HG02981 (cell line): Measurements from ENCODE around the gene IGF2R.

Source experiments
- ATAC-seq: cut with Tn5 transposase; IDR thresholded peaks from one replicate; pipeline ENCODE4 v1.9.1; 2021; ENCODE audit warnings: mild to moderate bottlenecking, moderate library complexity; ENCODE audit not compliant: unreplicated experiment

The IGF2R gene

GRCh38 chr6:160022793-160023192 lies 53.9 kb downstream of the IGF2R start:
- ATAC-seq, result no peak

GRCh38 chr6:160024152-160024551 lies 55.3 kb downstream of the IGF2R start:
- ATAC-seq, result no peak

GRCh38 chr6:160027076-160027475 lies 58.2 kb downstream of the IGF2R start:
- no peak for ATAC-seq

DNA sequence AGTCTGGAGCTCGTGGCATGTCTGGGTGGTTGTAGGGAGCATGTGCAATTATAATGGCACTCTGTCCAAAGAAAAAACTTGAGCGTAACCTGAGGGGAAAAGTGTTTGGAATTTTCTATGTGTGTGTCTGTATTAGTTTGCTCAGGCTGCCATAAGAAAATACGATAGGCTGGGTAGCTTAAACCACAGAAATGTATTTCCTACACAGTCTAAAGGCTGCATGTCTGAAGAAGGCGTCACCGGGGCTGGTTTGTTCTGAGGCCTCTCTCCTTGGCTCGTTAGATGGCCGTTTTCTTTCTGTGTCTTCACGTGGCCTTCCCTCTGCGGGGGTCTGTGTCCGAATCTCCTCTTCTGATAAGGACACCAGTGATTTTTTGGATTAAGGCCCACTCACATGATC lies 59.0 kb downstream of the IGF2R start:
- ATAC-seq, result no peak

GRCh38 chr6:160028487-160029275 lies 59.8 kb downstream of the IGF2R start:
- ATAC-seq, result peak; percentile 93

DNA sequence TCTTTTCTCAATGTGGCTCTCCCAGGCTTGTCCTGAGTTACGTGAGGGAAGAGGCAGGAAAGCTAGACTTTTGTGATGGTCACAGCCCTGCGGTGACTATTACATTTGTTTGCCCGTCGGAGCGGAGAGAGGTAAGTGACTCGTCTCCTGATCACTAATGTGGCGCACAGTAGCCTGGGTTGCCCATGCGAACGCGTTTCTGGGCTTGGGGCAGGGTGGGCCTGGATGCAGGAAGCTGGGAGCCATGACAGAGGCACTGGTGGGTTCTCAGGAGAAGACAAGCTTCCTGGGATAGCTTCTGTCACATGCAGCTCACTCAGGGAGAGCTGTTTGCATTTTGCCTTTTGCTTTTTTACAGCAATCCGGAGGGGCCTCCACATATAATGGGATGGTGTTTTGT lies 60.6 kb downstream of the IGF2R start:
- ATAC-seq, result no peak

DNA sequence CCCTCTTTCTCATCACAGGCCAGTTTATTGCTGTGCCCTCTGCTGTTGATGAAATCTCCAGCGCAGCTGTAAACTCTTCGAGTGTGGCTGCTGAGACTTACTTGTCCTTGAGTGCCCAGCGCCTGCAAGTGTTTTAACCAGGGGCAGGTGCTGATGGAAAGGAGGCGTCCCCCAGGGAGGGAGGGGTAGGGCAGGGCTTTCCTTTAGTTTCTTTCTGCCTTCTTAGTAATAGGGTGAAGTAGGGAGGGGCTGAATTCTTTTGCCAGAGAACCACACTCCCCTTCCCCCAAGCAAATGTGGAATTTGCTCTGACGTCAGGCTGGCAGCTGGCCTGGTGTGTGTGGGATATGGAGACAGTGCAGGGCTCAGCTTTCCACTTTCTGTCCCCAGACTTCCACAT lies 61.2 kb downstream of the IGF2R start:
- no peak for ATAC-seq

DNA sequence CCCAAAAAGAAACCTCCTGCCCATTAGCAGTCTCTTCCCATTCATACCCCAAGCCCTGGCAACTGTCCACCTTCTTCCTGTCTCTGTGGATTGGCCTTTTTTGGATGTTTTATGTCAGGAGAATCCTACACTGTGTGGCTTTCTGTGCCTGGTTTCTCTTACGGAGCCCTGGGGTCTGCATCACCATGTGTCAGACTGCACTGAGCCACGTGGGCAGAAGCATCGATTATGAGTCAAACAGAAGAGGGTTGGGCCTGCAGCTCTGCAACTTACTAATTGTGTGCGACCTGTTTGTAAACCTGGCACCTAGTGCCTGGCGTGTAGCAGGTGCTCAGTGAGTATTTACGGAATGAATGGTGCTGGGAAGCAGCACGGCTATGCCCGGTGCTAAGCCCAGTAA lies 62.6 kb downstream of the IGF2R start:
- no peak for ATAC-seq

- no peak for ATAC-seq
These were observed 63.0 kb downstream of the IGF2R start for GRCh38 chr6:160031871-160032270.

DNA sequence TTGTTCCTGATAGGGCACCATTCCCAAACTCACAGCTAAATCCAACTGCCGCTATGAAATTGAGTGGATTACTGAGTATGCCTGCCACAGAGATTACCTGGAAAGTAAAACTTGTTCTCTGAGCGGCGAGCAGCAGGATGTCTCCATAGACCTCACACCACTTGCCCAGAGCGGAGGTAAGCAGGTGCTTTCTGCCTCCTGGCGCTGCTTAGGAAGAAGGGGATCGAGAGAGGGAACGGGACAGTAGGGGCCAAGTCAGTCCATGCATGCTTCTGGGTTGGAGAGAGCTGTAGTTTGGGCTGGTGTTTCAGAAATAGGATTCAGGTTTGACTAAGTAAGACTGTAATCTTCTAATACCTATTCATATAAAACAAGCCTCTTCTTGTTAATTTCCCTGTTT lies 63.7 kb downstream of the IGF2R start:
- ATAC-seq, result no peak

DNA sequence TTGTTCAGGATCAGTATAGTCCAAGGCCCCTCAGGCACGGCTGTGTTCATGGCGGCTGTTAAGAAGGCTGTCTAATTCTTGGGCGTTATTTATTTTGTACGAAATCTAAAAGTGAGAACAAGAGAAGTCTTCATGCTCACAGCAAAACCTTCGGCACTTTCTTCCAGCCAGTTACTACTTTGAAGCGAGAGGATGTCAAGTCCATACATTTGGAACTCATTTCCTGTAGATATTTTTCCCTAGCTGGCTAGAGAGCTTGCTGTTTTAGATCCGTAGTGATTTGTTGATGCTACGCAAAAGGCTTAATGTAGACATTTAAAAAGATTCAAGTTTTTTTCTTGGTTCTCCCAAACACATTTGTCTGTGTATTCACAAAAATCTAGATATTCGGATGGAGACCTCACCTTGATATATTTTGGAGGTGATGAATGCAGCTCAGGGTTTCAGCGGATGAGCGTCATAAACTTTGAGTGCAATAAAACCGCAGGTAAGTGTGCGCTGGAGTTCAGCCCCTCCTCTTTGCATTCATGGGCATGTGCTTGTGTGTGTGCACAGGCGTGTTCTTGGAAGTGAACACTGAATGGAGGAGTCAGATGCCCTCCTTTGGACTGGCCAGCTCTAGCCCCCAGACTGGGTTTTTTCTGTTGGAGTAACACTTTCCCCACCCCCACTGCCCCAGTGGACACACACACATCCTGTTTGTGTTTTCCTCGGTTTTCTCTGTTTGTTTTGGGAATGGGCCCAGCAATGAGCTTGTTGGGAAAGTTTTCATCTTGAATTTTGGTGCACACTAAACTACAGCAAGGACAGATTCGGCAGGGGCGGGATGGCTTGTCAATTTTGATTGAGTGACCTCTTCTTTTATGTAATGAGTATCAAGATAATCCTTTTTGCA lies 65.4 kb downstream of the IGF2R start:
- ATAC-seq, result no peak

DNA sequence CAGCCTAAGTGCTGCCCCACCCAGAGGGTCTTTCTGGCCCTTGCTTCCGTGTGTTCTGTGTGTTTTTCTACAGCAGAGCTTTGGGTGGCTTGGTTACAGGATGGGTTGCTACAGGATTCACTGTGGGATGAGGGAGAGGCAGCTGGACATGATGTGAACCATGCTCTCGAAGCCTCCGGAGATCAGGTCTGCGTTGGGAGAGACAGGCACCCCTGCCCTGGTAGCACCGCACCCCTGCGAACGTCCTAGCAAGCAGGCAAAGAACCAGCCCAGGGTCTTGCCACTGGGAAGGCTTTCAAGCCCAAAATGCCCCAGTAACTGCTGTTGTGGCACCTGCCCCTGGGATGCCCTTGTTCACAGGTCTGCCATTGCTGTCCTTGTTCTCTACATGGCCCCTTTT lies 66.4 kb downstream of the IGF2R start:
- ATAC-seq, result no peak

DNA sequence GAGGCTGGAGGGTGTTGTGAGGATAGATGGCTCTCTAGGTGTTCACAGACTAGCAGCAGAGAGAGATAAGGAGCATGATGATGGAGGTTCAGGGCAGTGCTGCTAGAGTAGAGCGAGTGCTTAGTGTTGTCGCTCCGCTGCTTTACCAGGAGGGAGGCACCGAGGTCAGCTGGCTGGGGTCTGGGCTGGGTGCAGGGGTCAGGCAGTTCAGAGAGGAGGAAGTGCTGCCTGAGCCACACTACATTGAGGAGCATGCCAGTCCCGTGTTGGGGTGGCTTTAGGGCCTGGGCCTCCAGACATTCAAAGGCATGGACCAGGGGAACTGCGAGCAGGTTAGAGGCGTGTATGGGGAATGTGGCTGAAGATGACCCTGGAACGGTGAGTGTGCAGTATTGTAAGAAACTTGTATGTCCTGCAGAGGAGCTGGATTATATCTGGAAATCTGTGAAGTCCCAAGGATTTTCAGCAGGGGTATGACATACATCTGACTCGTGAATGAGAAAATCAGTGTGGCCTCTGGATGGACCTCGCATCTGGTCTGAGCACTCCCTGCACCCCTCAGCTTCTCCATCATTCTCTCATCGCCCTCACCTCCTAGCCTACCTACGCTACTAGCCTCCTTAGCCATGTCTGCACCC lies 66.9 kb downstream of the IGF2R start:
- ATAC-seq, result no peak

DNA sequence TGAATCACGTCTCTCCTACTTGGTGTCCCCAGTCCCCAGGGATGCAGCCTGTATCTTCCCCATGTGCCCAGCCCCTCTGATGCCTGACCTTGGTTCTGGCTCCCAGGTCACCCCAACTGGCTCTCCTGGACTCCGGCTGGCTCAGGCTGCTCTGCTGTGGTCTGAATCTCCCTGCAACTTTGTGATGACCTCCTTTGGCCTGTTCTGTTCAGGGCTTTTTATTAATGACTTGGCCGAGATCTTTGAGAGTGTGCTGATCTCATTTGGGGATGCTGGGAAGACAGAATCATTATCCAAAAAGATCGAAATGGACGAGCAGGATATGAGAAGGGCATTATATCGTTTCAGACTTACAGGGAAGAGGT lies 67.4 kb downstream of the IGF2R start:
- no peak for ATAC-seq

DNA sequence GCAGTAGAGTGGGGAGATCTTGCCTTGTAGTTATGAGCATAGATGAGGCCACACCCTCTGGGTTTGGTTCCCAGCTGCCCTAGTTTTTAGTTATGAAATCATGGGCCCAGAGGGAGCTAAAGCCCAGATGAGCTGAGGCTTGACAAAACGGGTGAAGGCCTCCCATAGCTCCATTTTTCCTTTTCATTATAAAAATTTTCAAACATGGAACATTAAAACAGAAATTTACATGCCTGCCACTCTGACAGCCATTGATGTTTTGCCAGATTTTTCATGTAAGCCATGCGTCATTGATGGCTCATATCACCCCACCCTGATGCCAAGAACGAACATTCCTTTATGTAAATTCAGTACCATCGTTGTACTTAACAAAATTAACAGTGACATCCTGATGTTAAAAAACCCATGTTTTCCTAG lies 67.9 kb downstream of the IGF2R start:
- no peak for ATAC-seq

- ATAC-seq, result no peak
These were observed 69.6 kb downstream of the IGF2R start for GRCh38 chr6:160038479-160038878.

GRCh38 chr6:160039441-160039840 lies 70.6 kb downstream of the IGF2R start:
- peak; percentile 66 for ATAC-seq

- ATAC-seq, result no peak
These were observed 71.2 kb downstream of the IGF2R start for GRCh38 chr6:160040055-160040454.

DNA sequence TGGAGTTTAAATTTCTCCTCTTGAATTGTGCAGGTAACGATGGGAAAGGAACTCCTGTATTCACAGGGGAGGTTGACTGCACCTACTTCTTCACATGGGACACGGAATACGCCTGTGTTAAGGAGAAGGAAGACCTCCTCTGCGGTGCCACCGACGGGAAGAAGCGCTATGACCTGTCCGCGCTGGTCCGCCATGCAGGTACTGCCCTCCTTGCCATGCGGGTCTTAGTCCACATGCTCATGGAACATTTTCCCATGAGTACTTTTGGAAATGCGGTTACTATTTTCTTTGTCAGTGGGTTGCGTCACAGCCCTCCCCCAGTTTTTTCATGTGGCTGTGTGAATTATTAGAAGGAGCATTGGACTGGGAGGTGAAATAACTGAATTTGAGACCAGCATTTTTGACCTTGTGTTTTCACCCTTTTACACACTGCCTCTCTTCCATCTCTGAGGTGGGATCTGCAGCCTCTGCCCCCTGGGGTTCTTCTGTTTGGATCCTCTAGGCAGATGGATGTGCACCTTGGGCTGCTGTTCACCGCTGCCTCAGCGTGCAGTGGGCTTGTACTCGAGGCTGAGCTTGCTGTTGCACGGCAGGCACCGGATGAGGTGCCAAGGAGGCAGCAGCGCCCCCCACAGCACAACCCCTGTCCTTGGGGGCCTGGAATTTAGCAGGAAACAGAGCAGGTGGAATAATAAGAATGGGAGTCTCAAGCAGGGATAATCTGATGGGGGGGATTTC lies 71.8 kb downstream of the IGF2R start:
- no peak for ATAC-seq

DNA sequence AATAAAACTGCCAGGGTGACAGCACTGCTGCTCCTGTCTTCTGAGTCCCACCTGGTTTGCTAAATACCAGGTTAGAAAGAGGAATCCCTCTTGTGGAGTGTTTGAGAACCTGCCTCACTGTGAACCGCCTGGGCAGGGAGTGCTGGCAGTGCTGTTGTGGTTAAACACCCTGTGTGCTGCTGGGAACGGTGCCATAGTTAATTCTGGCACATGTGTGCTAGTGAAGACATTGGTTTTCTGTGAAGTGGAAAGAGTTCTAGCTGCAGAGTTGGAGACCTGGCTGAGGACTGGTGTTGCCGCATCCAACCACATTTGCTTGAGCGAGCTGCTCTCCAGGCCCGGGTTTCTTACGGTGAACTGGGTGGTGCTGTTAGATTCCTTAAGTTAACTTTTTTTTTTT lies 72.7 kb downstream of the IGF2R start:
- no peak for ATAC-seq
